HEK293 (cell line): ENCODE measurements around the gene GARIN5A.

ENCODE experiments used
- BCL11A ChIP-seq: fragments of 450-650 bp; formaldehyde crosslinking; IDR thresholded peaks from 2 replicates; pipeline ENCODE4 v1.5.1; 2016; ENCODE audit warnings: low read depth, missing biosample characterization, missing genetic modification characterization
- KLF9 ChIP-seq: fragments of 450-650 bp; formaldehyde crosslinking; IDR thresholded peaks from 2 replicates; pipeline ENCODE4 v1.5.1; 2016; ENCODE audit warnings: missing biosample characterization, missing genetic modification characterization, low read depth
- SETDB1 ChIP-seq: IDR thresholded peaks from one replicate; pipeline ENCODE4 v1.6.1; 2017; ENCODE audit warnings: mild to moderate bottlenecking, low read length, moderate library complexity, mixed read lengths; ENCODE audit not compliant: insufficient read length
- TCF7L2 ChIP-seq: IDR thresholded peaks from 2 replicates; pipeline ENCODE4 v1.6.1; 2011; ENCODE audit warnings: low read depth, mild to moderate bottlenecking, inconsistent platforms, low read length, moderate library complexity, borderline replicate concordance
- ZBTB8A ChIP-seq: fragments of 450-650 bp; formaldehyde crosslinking; IDR thresholded peaks from 2 replicates; pipeline ENCODE4 v1.5.1; 2016; ENCODE audit warnings: missing biosample characterization, missing genetic modification characterization
- ZNF121 ChIP-seq: fragments of 450-650 bp; formaldehyde crosslinking; IDR thresholded peaks from 2 replicates; pipeline ENCODE4 v1.5.1; 2016; ENCODE audit warnings: missing biosample characterization, missing genetic modification characterization
- ZNF239 ChIP-seq: fragments of 450-650 bp; formaldehyde crosslinking; IDR thresholded peaks from 2 replicates; pipeline ENCODE4 v1.5.1; 2016; ENCODE audit warnings: missing biosample characterization, missing genetic modification characterization
- ZNF292 ChIP-seq: fragments of 450-650 bp; formaldehyde crosslinking; IDR thresholded peaks from 2 replicates; pipeline ENCODE4 v1.5.1; 2016; ENCODE audit warnings: low read depth, missing biosample characterization, missing genetic modification characterization, borderline replicate concordance
- ZNF776 ChIP-seq: fragments of 450-650 bp; formaldehyde crosslinking; IDR thresholded peaks from 2 replicates; pipeline ENCODE4 v1.5.0; 2017; ENCODE audit warnings: missing biosample characterization, missing genetic modification characterization, borderline replicate concordance
- TF ChIP-seq, protein P1 (sequence below): fragments of 450-650 bp; formaldehyde crosslinking; IDR thresholded peaks from 2 replicates; pipeline ENCODE4 v1.5.1; 2016; ENCODE audit warnings: missing biosample characterization, missing genetic modification characterization
- TF ChIP-seq, protein P2 (sequence below): sonication (generic); formaldehyde crosslinking; IDR thresholded peaks from 2 replicates; pipeline ENCODE4 v1.8.1; 2022; ENCODE audit warnings: mild to moderate bottlenecking, moderate library complexity, missing genetic modification reagents
- TF ChIP-seq, protein P3 (sequence below): IDR thresholded peaks from 2 replicates; pipeline ENCODE4 v1.6.1; 2011; ENCODE audit warnings: mild to moderate bottlenecking, low read depth, low read length, borderline replicate concordance

DNA sequence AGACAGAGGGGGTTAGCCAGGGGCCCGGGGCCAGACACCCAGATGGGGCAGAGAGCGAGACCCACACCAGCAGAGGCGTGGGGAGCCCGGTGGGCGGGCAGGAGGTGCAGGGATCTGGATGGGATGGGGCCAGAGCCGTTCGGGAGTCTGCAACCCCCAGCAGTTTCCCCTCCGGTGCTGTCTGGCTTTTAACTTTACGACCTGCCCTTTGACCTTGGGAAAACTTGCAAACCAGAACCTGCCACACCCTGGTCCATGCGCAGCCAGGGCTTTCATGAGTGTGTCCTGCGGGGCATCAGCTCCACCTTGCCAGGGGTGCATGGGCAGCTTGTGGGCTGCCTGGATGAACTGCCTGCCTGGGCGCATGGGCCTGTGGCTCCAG is 24.5 kb upstream of the GARIN5A start:
- TF ChIP-seq TCF7L2 (no peak), ZBTB8A (tag by site-specific recombination) (no peak), ZNF121 (tag by site-specific recombination) (no peak), KLF9 (no peak), ZNF239 (tag by site-specific recombination) (no peak), ZNF776 (tag by site-specific recombination) (no peak), SETDB1 (no peak), ZNF292 (tag by site-specific recombination) (no peak), BCL11A (tag by site-specific recombination) (peak; percentile 24; the same call in 1 of the 2 replicates)
- TF ChIP-seq, protein P1, sequence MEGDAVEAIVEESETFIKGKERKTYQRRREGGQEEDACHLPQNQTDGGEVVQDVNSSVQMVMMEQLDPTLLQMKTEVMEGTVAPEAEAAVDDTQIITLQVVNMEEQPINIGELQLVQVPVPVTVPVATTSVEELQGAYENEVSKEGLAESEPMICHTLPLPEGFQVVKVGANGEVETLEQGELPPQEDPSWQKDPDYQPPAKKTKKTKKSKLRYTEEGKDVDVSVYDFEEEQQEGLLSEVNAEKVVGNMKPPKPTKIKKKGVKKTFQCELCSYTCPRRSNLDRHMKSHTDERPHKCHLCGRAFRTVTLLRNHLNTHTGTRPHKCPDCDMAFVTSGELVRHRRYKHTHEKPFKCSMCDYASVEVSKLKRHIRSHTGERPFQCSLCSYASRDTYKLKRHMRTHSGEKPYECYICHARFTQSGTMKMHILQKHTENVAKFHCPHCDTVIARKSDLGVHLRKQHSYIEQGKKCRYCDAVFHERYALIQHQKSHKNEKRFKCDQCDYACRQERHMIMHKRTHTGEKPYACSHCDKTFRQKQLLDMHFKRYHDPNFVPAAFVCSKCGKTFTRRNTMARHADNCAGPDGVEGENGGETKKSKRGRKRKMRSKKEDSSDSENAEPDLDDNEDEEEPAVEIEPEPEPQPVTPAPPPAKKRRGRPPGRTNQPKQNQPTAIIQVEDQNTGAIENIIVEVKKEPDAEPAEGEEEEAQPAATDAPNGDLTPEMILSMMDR: no peak
- TF ChIP-seq, protein P2, sequence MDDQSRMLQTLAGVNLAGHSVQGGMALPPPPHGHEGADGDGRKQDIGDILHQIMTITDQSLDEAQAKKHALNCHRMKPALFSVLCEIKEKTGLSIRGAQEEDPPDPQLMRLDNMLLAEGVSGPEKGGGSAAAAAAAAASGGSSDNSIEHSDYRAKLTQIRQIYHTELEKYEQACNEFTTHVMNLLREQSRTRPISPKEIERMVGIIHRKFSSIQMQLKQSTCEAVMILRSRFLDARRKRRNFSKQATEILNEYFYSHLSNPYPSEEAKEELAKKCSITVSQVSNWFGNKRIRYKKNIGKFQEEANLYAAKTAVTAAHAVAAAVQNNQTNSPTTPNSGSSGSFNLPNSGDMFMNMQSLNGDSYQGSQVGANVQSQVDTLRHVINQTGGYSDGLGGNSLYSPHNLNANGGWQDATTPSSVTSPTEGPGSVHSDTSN: no peak
- TF ChIP-seq, protein P3, sequence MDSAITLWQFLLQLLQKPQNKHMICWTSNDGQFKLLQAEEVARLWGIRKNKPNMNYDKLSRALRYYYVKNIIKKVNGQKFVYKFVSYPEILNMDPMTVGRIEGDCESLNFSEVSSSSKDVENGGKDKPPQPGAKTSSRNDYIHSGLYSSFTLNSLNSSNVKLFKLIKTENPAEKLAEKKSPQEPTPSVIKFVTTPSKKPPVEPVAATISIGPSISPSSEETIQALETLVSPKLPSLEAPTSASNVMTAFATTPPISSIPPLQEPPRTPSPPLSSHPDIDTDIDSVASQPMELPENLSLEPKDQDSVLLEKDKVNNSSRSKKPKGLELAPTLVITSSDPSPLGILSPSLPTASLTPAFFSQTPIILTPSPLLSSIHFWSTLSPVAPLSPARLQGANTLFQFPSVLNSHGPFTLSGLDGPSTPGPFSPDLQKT: no peak
